Neural cell (in vitro differentiated cells): ENCODE measurements around the gene COCH.

Experiments
- CTCF ChIP-seq: fragments of 450-650 bp; IDR thresholded peaks from 2 replicates; pipeline ENCODE4 v1.5.1; 2014; ENCODE audit warnings: antibody characterized with exemption, mild to moderate bottlenecking, moderate library complexity; ENCODE audit not compliant: poor library complexity, severe bottlenecking
- TAF1 ChIP-seq: IDR thresholded peaks from 2 replicates; pipeline ENCODE4 v1.6.1; 2012; ENCODE audit warnings: low read depth

GRCh38 chr14:30921305-30921704 is 46.9 kb downstream of the COCH start:
- TF ChIP-seq CTCF (no peak), TAF1 (no peak)
